Activated naive CD4-positive, alpha-beta T cell treated with anti-CD3 and anti-CD28 coated beads, Interleukin-2, amount 50 U/mL, for 72 hours (primary cell): ENCODE results near the gene ARAP3. TPM values are rescaled to one million over a fixed set of nuclear protein-coding genes. Genes with fewer than 3 reads are reported as not detected.

Experiments used
- ATAC-seq, 2 donors: fragments of 150-1000 bp; cut with Tn5 transposase; 2 replicates each; pipeline ENCODE4 v1.10.0; 2021; ENCODE audit warnings: mild to moderate bottlenecking in 2 of 2, moderate library complexity in 2 of 2
- DNase-seq, 2 donors: peaks; one replicate each; pipeline ENCODE4 v3.0.0; 2021 to 2022; ENCODE audit warnings: low spot score in 2 of 2
- H3K27ac Mint-ChIP-seq, 2 donors: one replicate each; pipeline ENCODE4 v1.8.0; 2022; ENCODE audit warnings: mild to moderate bottlenecking in 2 of 2, mixed read lengths in 2 of 2
- H3K36me3 Mint-ChIP-seq, 2 donors: one replicate each; pipeline ENCODE4 v1.8.0; 2022; ENCODE audit warnings: mixed read lengths in 2 of 2
- H3K9me3 Mint-ChIP-seq, 2 donors: one replicate each; pipeline ENCODE4 v1.8.0; 2022; ENCODE audit warnings: mixed read lengths in 2 of 2
- total RNA-seq, 2 donors: library from RNA; stranded (reverse); gene quantifications; one replicate each; pipeline ENCODE4 v1.2.3, GENCODE V29; 2022

ARAP3 gene
- total RNA-seq, 2 donors from 2014 or later: 2.7 to 8.3 TPM

GRCh38 chr5:141705469-141705868 lies 23.4 kb upstream of the ARAP3 start:
- Mint-ChIP-seq H3K36me3 (no peaks in the 10 kb centered on the region), H3K27ac (no peak overlapping the region), H3K9me3 (no peaks in the 10 kb centered on the region)
- ATAC-seq (no peak), DNase-seq (no peak)

GRCh38 chr5:141704782-141705297 lies 22.8 kb upstream of the ARAP3 start:
- no peaks in the 10 kb centered on the region for H3K9me3 Mint-ChIP-seq
- no peaks in the 10 kb centered on the region for H3K36me3 Mint-ChIP-seq
- DNase-seq (no peak), ATAC-seq (no peak)
- H3K27ac Mint-ChIP-seq: no peak overlapping the region

GRCh38 chr5:141703133-141703561 lies 21.1 kb upstream of the ARAP3 start:
- no peaks in the 10 kb centered on the region for H3K9me3 Mint-ChIP-seq
- no peak overlapping the region for H3K27ac Mint-ChIP-seq
- DNase-seq (no peak), ATAC-seq (no peak)
- H3K36me3 Mint-ChIP-seq: no peaks in the 10 kb centered on the region

GRCh38 chr5:141701360-141702119 lies 19.5 kb upstream of the ARAP3 start:
- Mint-ChIP-seq H3K27ac (no peak overlapping the region), H3K36me3 (no peaks in the 10 kb centered on the region), H3K9me3 (no peaks in the 10 kb centered on the region)
- ATAC-seq (peak; percentile 28 to 56), DNase-seq (peak in 1 of 2 donors; percentile 22)

GRCh38 chr5:141697586-141697985 lies 15.6 kb upstream of the ARAP3 start:
- H3K36me3 Mint-ChIP-seq: no peaks in the 10 kb centered on the region
- no peak for ATAC-seq
- H3K9me3 Mint-ChIP-seq: no peaks in the 10 kb centered on the region
- no peak for DNase-seq
- H3K27ac Mint-ChIP-seq: no peak overlapping the region

GRCh38 chr5:141696431-141696830 lies 14.4 kb upstream of the ARAP3 start:
- ATAC-seq: no peak
- H3K27ac Mint-ChIP-seq: no peak overlapping the region

GRCh38 chr5:141695627-141696215 lies 13.7 kb upstream of the ARAP3 start:
- no peak for DNase-seq
- no peaks in the 10 kb centered on the region for H3K9me3 Mint-ChIP-seq
- H3K27ac Mint-ChIP-seq: no peak overlapping the region
- no peaks in the 10 kb centered on the region for H3K36me3 Mint-ChIP-seq
- ATAC-seq: no peak

More at GRCh38 chr5:141696431-141696830, 14.4 kb upstream of the ARAP3 start:
- Mint-ChIP-seq H3K36me3 (no peaks in the 10 kb centered on the region), H3K9me3 (no peaks in the 10 kb centered on the region)
- DNase-seq: no peak

- Mint-ChIP-seq H3K27ac (no peak overlapping the region), H3K9me3 (no peaks in the 10 kb centered on the region), H3K36me3 (no peaks in the 10 kb centered on the region)
Measured at GRCh38 chr5:141694479-141694878, 12.4 kb upstream of the ARAP3 start.

GRCh38 chr5:141692919-141693725 lies 11.1 kb upstream of the ARAP3 start:
- Mint-ChIP-seq H3K36me3 (no peaks in the 10 kb centered on the region), H3K27ac (peak overlapping the region; percentile 49 to 69), H3K9me3 (no peaks in the 10 kb centered on the region)
- DNase-seq (peak; percentile 71 to 72), ATAC-seq (peak; percentile 88 to 91)

More at GRCh38 chr5:141694479-141694878, 12.4 kb upstream of the ARAP3 start:
- no peak for ATAC-seq
- no peak for DNase-seq

- DNase-seq (no peak), ATAC-seq (peak; percentile 4 to 16)
- Mint-ChIP-seq H3K36me3 (no peaks in the 10 kb centered on the region), H3K27ac (peak overlapping the region; percentile 49 to 85), H3K9me3 (no peaks in the 10 kb centered on the region)
Measured at GRCh38 chr5:141692533-141692888, 10.5 kb upstream of the ARAP3 start.

GRCh38 chr5:141691867-141692532 lies 10.0 kb upstream of the ARAP3 start:
- Mint-ChIP-seq H3K27ac (peak overlapping the region; percentile 49 to 85), H3K36me3 (no peaks in the 10 kb centered on the region), H3K9me3 (no peaks in the 10 kb centered on the region)
- peak; percentile 87 to 95 for DNase-seq
- ATAC-seq: peak; percentile 69 to 74

- ATAC-seq (no peak), DNase-seq (no peak)
- Mint-ChIP-seq H3K36me3 (no peaks in the 10 kb centered on the region), H3K9me3 (no peaks in the 10 kb centered on the region), H3K27ac (no peak overlapping the region)
Measured at GRCh38 chr5:141691286-141691866, 9.3 kb upstream of the ARAP3 start.

- peak overlapping the region in 1 of 2 donors; percentile 14 for H3K27ac Mint-ChIP-seq
- no peaks in the 10 kb centered on the region for H3K9me3 Mint-ChIP-seq
- DNase-seq (no peak), ATAC-seq (no peak)
- no peaks in the 10 kb centered on the region for H3K36me3 Mint-ChIP-seq
Measured at GRCh38 chr5:141686648-141687416, 4.8 kb upstream of the ARAP3 start.

GRCh38 chr5:141685591-141685990 lies 3.6 kb upstream of the ARAP3 start:
- Mint-ChIP-seq H3K27ac (no peak overlapping the region), H3K9me3 (no peaks in the 10 kb centered on the region), H3K36me3 (no peaks in the 10 kb centered on the region)
- ATAC-seq: no peak
- no peak for DNase-seq

GRCh38 chr5:141683596-141684141 lies 1.6 kb upstream of the ARAP3 start:
- DNase-seq (no peak), ATAC-seq (no peak)
- no peaks in the 10 kb centered on the region for H3K9me3 Mint-ChIP-seq
- no peak overlapping the region for H3K27ac Mint-ChIP-seq
- H3K36me3 Mint-ChIP-seq: no peaks in the 10 kb centered on the region
